ENCODE measurements around the gene CD7.

GRCh38 chr17:82274134-82275020 lies 43.0 kb downstream of the CD7 start:
- no peak for TF ChIP-seq POLR2A (IDR thresholded peaks at IDR 0.05)
- TF ChIP-seq CTCF (IDR thresholded peaks at IDR 0.05 in 8 of 11, conservative IDR thresholded peaks at IDR 0.05 in 3 of 11): no peak
- no peak for TF ChIP-seq POLR2AphosphoS5 (IDR thresholded peaks at IDR 0.05)

Data from spleen (tissue), 7 donors.